Measurements from ENCODE around the gene ZFYVE28. TPM values are rescaled to one million over a fixed set of nuclear protein-coding genes. Genes with fewer than 3 reads are reported as not detected.
"Not testable (repeated sequence)": the region's sequence is repeated elsewhere in the genome, so short reads cannot be mapped to it uniquely, and the experiment has no call there.

ZFYVE28 gene
- total RNA-seq, result 1.3 and 1.8 TPM in 2 replicates

DNA sequence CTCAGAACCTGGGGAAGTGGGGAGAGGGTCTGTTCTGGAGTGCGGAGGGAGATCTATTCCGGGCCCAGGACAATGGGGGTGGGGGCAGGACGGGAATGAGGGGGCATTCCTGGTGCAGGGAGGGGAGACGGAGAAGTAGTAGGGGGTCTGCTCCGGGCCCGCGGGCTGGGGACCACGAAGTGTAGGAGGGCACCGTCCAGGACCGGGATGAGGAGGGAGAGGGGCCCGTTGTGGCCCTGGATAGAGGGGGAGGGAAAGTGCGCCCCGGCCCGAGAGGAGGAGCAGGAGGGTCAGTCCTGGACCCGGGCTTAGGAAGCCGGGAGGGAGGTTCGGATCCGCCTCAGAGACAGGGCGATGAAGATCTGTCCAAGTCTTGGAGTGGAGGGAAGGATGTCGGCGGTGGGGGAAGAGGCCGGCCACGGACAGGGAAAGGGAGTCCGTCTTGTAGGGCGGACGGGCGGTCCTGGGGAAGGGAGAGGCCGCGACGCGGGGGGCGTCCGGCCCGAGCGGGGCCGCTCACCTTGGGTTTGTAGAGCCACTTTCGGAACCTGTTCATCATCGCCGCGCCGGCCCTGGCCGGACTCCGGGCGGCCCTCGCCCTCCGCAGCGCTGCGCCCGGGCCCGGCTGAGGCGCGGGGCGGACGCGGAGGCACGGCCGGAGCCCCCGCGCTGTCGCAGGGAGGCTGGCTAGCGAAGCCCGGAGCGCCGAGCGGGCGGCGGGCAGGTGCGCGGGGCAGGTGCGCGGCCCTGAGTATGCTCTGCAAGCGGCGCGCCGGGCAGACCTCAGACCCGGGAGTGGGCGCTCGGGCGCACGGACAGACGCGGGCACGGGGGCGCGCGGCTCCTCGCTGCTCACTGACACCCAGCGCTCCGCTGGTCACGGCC lies at the start of gene ZFYVE28:
ZFYVE28 (minus strand) TSS at position 881 of the 885 bp plus-strand sequence; CDS start at position 559, 322 bp downstream.
- FAIRE-seq (no peak), DNase-seq (ENCODE audit: low read depth) (no peak)
- peaks cover 17% of the 10 kb centered on the region for H3K27me3 ChIP-seq (ENCODE audit: control insufficient read depth, insufficient read depth, low read length)
- TF ChIP-seq, protein P1, sequence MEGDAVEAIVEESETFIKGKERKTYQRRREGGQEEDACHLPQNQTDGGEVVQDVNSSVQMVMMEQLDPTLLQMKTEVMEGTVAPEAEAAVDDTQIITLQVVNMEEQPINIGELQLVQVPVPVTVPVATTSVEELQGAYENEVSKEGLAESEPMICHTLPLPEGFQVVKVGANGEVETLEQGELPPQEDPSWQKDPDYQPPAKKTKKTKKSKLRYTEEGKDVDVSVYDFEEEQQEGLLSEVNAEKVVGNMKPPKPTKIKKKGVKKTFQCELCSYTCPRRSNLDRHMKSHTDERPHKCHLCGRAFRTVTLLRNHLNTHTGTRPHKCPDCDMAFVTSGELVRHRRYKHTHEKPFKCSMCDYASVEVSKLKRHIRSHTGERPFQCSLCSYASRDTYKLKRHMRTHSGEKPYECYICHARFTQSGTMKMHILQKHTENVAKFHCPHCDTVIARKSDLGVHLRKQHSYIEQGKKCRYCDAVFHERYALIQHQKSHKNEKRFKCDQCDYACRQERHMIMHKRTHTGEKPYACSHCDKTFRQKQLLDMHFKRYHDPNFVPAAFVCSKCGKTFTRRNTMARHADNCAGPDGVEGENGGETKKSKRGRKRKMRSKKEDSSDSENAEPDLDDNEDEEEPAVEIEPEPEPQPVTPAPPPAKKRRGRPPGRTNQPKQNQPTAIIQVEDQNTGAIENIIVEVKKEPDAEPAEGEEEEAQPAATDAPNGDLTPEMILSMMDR (IDR thresholded peaks at IDR 0.05; ENCODE audit: insufficient read depth, low read length, severe bottlenecking), result no peak
- H3K4me3 ChIP-seq (ENCODE audit: low read depth, low read length), result peak within 1 kb of the TSS; percentile 41
- H3K36me3 ChIP-seq (ENCODE audit: control insufficient read depth, insufficient read depth, low read length), result no peaks in the 10 kb centered on the region

- H3K27me3 ChIP-seq (ENCODE audit: control insufficient read depth, insufficient read depth, low read length); H3K36me3 ChIP-seq (ENCODE audit: control insufficient read depth, insufficient read depth, low read length); DNase-seq (ENCODE audit: low read depth); FAIRE-seq; H3K4me3 ChIP-seq (ENCODE audit: low read depth, low read length): not testable (repeated sequence)
Observed at GRCh38 chr4:2465544-2465943, 47.1 kb upstream of the ZFYVE28 start.

DNA sequence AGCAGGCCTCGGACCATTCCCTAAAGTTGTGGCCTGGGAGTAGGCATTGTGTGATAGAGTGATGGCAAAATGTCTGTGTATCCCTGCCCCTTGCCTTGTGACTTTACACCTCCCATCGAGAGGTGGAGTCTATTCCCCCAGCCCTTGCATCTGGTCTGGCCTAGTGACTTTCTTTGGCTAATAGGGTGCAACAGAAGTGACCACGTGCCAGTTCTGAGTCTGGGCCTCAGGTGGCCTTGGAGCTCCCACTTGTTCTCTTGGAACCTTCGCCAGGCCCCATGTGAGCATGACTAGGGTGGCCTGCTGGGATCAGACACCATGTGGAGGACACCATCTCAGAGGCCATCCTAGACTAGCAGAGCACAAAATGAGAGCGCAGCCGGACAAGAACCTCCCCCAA lies 46.6 kb upstream of the ZFYVE28 start:
- DNase-seq (ENCODE audit: low read depth) (no peak), FAIRE-seq (no peak)
- no peak overlapping the region for H3K4me3 ChIP-seq (ENCODE audit: low read depth, low read length)
- H3K27me3 ChIP-seq (ENCODE audit: control insufficient read depth, insufficient read depth, low read length), result no peaks in the 10 kb centered on the region
- H3K36me3 ChIP-seq (ENCODE audit: control insufficient read depth, insufficient read depth, low read length), result no peaks in the 10 kb centered on the region
- TF ChIP-seq, protein P1 (IDR thresholded peaks at IDR 0.05; ENCODE audit: insufficient read depth, low read length, severe bottlenecking), result no peak

DNA sequence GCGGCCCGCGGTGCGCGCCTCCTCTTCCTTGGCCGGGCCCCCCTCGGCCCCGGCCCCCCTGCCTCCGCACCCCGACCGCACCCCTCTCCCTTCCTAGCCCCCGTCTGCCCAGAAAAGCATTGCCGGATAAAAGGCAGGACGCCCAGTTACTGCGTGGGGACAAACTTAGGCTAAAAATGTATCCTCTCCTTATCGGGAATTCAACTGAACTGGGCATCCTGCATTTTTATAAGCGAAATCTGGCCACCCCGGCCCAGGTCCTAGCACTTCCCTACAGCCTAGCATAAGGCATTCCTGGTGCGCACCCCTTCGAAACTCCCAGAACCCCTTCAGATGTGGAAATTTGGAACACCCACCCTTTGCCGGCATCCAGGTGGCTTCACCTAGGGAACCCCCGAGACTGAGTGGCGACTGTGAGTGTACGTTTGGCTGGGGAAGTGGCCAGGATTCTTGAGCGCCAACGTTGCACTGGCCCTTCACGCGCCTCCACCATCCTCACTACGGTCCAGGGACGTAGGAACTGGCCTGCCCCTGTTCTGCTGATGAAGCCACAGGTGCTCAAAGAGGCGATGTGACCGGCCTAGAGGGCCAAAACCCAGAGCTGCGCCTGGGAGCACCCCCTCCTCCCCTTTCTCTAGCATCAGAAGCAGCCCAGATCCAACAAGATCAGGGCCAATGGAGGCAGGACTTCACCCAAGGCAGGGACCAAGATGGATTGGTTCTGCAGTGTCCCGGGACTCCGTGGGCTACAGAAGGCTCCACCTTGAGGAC lies 44.7 kb upstream of the ZFYVE28 start:
- no peaks in the 10 kb centered on the region for H3K27me3 ChIP-seq (ENCODE audit: control insufficient read depth, insufficient read depth, low read length)
- H3K4me3 ChIP-seq (ENCODE audit: low read depth, low read length), result peak overlapping the region; percentile 34
- FAIRE-seq (no peak), DNase-seq (ENCODE audit: low read depth) (no peak)
- H3K36me3 ChIP-seq (ENCODE audit: control insufficient read depth, insufficient read depth, low read length), result no peaks in the 10 kb centered on the region
- TF ChIP-seq, protein P1 (IDR thresholded peaks at IDR 0.05; ENCODE audit: insufficient read depth, low read length, severe bottlenecking), result no peak

DNA sequence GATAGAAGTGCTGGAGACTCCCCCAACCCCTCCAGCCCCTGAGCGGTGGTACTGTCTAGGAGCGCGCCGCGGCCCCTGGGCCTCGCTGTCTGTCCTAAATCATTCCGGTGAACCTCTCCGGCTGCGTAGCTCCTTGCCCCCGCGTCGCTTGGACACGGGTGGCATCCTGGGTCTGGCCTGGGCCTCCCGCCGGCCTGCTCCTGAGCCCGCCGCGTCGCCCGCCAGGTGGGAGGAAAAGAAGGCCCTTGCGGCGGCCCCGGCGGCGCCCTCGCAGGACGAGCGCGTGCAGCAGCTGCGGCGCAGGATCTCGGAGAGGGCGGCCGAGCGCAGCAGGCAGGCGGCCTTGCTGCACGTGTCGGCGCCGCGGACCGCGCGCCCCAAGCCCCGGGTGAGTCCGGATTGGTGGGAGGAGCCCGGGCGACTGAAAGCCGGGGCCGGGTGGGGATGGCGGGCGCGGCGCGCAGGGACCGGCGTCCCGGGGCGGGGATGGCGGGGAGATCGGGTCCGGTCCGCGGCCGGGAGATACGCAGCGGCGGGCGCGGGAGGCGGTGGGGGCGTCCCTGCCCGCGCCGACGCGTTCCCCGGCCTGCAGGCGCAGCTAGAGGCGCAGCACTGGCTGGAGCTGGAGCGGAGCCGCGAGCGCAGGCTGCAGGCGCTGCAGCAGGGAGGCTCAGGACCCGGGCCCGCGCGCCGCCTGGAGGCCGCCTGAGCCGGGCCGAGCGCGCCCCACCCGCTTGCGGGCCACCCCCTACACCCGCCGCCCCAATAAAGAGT lies 44.0 kb upstream of the ZFYVE28 start:
- peak; percentile 32 for DNase-seq (ENCODE audit: low read depth)
- no peaks in the 10 kb centered on the region for H3K27me3 ChIP-seq (ENCODE audit: control insufficient read depth, insufficient read depth, low read length)
- FAIRE-seq, result no peak
- no peaks in the 10 kb centered on the region for H3K36me3 ChIP-seq (ENCODE audit: control insufficient read depth, insufficient read depth, low read length)
- TF ChIP-seq, protein P1 (IDR thresholded peaks at IDR 0.05; ENCODE audit: insufficient read depth, low read length, severe bottlenecking), result peak; percentile 37
- H3K4me3 ChIP-seq (ENCODE audit: low read depth, low read length), result peak overlapping the region; percentile 34
